H9 (cell line): ENCODE measurements around the gene STIM2. TPM values are rescaled to one million over a fixed set of nuclear protein-coding genes. Genes with fewer than 3 reads are reported as not detected.

ENCODE experiments used
- DNase-seq: peaks from one replicate; pipeline ENCODE4 v3.0.0-alpha.2; 2017
- H2AFZ ChIP-seq: one replicate; pipeline ENCODE4 v1.6.1; 2013; ENCODE audit warnings: mild to moderate bottlenecking, low read length, control low read depth, moderate library complexity
- H2AK5ac ChIP-seq: 2 replicates; pipeline ENCODE4 v1.6.1; 2013; ENCODE audit warnings: low read length, control low read depth, mixed read lengths; ENCODE audit not compliant: insufficient read length
- H2BK120ac ChIP-seq: one replicate; pipeline ENCODE4 v1.6.1; 2013; ENCODE audit warnings: low read depth, mild to moderate bottlenecking, low read length, control low read depth, inconsistent platforms; ENCODE audit not compliant: poor library complexity, severe bottlenecking
- H2BK12ac ChIP-seq: 2 replicates; pipeline ENCODE4 v1.6.1; 2013; ENCODE audit warnings: low read length, control low read depth, mixed read lengths, low read depth; ENCODE audit not compliant: insufficient read length
- H2BK15ac ChIP-seq: 2 replicates; pipeline ENCODE4 v1.6.1; 2013; ENCODE audit warnings: low read depth, low read length, control low read depth
- H2BK20ac ChIP-seq: one replicate; pipeline ENCODE4 v1.6.1; 2013; ENCODE audit warnings: low read depth, mild to moderate bottlenecking, low read length, control low read depth, inconsistent platforms; ENCODE audit not compliant: poor library complexity, severe bottlenecking
- H2BK5ac ChIP-seq: 2 replicates; pipeline ENCODE4 v1.6.1; 2013; ENCODE audit warnings: low read length, control low read depth, mixed read lengths; ENCODE audit not compliant: insufficient read length
- H3K14ac ChIP-seq: 2 replicates; pipeline ENCODE4 v1.6.1; 2013; ENCODE audit warnings: low read length, control low read depth; ENCODE audit not compliant: insufficient read depth
- H3K18ac ChIP-seq: 2 replicates; pipeline ENCODE4 v1.6.1; 2013; ENCODE audit warnings: low read depth, mild to moderate bottlenecking, mixed read lengths, low read length, control low read depth; ENCODE audit not compliant: insufficient read length
- H3K23ac ChIP-seq: 2 replicates; pipeline ENCODE4 v1.6.1; 2013; ENCODE audit warnings: low read length, control low read depth, mixed read lengths, low read depth; ENCODE audit not compliant: insufficient read length
- H3K23me2 ChIP-seq: 2 replicates; pipeline ENCODE4 v1.6.1; 2013; ENCODE audit warnings: low read depth, mild to moderate bottlenecking, mixed read lengths, low read length, control low read depth; ENCODE audit not compliant: insufficient read length, poor library complexity, severe bottlenecking
- H3K27ac ChIP-seq: 2 replicates; pipeline ENCODE4 v1.5.1; 2013; ENCODE audit warnings: low read length, control low read depth, mixed read lengths, low read depth; ENCODE audit not compliant: insufficient read length
- H3K27me3 ChIP-seq: 2 replicates; pipeline ENCODE4 v1.6.1; 2013; ENCODE audit warnings: low read length, control low read depth, inconsistent platforms; ENCODE audit not compliant: insufficient read depth
- H3K4ac ChIP-seq: 2 replicates; pipeline ENCODE4 v1.6.1; 2013; ENCODE audit warnings: low read depth, mild to moderate bottlenecking, control low read depth, inconsistent platforms, low read length, moderate library complexity
- H3K4me1 ChIP-seq: 2 replicates; pipeline ENCODE4 v1.6.1; 2013; ENCODE audit warnings: low read length, control low read depth, inconsistent platforms; ENCODE audit not compliant: insufficient read depth
- H3K4me2 ChIP-seq: 2 replicates; pipeline ENCODE4 v1.6.1; 2013; ENCODE audit warnings: low read length, control low read depth, mixed read lengths; ENCODE audit not compliant: insufficient read length, insufficient read depth
- H3K56ac ChIP-seq: 2 replicates; pipeline ENCODE4 v1.6.1; 2013; ENCODE audit warnings: low read depth, mild to moderate bottlenecking, mixed read lengths, low read length, control low read depth; ENCODE audit not compliant: insufficient read length
- H3K79me1 ChIP-seq: 2 replicates; pipeline ENCODE4 v1.6.1; 2013; ENCODE audit warnings: low read depth, mild to moderate bottlenecking, moderate library complexity, low read length, control low read depth, inconsistent platforms; ENCODE audit not compliant: insufficient read depth, poor library complexity, severe bottlenecking
- H3K79me2 ChIP-seq: 2 replicates; pipeline ENCODE4 v1.6.1; 2013; ENCODE audit warnings: low read length, control low read depth, inconsistent platforms; ENCODE audit not compliant: insufficient read depth
- H3K9ac ChIP-seq: 2 replicates; pipeline ENCODE4 v1.6.1; 2013; ENCODE audit warnings: low read length, control low read depth, mixed read lengths; ENCODE audit not compliant: insufficient read length; ENCODE audit errors: extremely low read depth
- H3K9me3 ChIP-seq: one replicate; pipeline ENCODE4 v1.6.1; 2013; ENCODE audit warnings: low read depth, low read length, inconsistent platforms; ENCODE audit not compliant: control insufficient read depth
- H3T11ph ChIP-seq: one replicate; pipeline ENCODE4 v1.6.1; 2013; ENCODE audit warnings: mild to moderate bottlenecking, low read length, control low read depth, inconsistent platforms
- H4K20me1 ChIP-seq: one replicate; pipeline ENCODE4 v1.6.1; 2013; ENCODE audit not compliant: control insufficient read depth, insufficient read length, insufficient read depth
- H4K5ac ChIP-seq: 2 replicates; pipeline ENCODE4 v1.6.1; 2013; ENCODE audit warnings: low read depth, mild to moderate bottlenecking, mixed read lengths, low read length, control low read depth; ENCODE audit not compliant: insufficient read length
- H4K8ac ChIP-seq: replicated peaks from 2 replicates; pipeline ENCODE4 v1.6.1; 2013; ENCODE audit warnings: low read length, control low read depth, mixed read lengths, low read depth; ENCODE audit not compliant: insufficient read length
- H4K91ac ChIP-seq: 2 replicates; pipeline ENCODE4 v1.6.1; 2013; ENCODE audit warnings: low read depth, mild to moderate bottlenecking, moderate library complexity, mixed read lengths, low read length, control low read depth; ENCODE audit not compliant: insufficient read length
- H3K27ac Mint-ChIP-seq, 3 experiments: 2 replicates in 2 of 3; 3 replicates in 1 of 3; pipeline ENCODE4 v1.8.0; 2020 to 2021; ENCODE audit warnings: mixed read lengths in 3 of 3, mild to moderate bottlenecking in 1 of 3, moderate library complexity in 1 of 3
- H3K27me3 Mint-ChIP-seq: 2 replicates; pipeline ENCODE4 v1.8.0; 2021; ENCODE audit warnings: low read depth, mild to moderate bottlenecking, moderate library complexity, mixed read lengths
- H3K36me3 Mint-ChIP-seq, 3 experiments: 2 replicates in 2 of 3; 3 replicates in 1 of 3; pipeline ENCODE4 v1.8.0; 2020 to 2021; ENCODE audit warnings: low read depth in 3 of 3, mixed read lengths in 3 of 3; ENCODE audit not compliant: insufficient read depth in 1 of 3
- H3K4me1 Mint-ChIP-seq, 2 experiments: 2 replicates each; pipeline ENCODE4 v1.8.0; 2020; ENCODE audit warnings: mixed read lengths in 2 of 2
- H3K4me3 Mint-ChIP-seq, 2 experiments: 2 replicates in 1 of 2; 3 replicates in 1 of 2; pipeline ENCODE4 v1.8.0; 2020 to 2021; ENCODE audit warnings: mild to moderate bottlenecking in 2 of 2, mixed read lengths in 2 of 2, moderate library complexity in 1 of 2
- H3K9me3 Mint-ChIP-seq, 2 experiments: 2 replicates in 1 of 2; 3 replicates in 1 of 2; pipeline ENCODE4 v1.8.0; 2020; ENCODE audit warnings: mild to moderate bottlenecking in 2 of 2, mixed read lengths in 2 of 2, moderate library complexity in 1 of 2
- WGBS: extraction: QIAGEN DNeasy Blood & Tissue Kit; methylation state at CpG from one replicate; pipeline ENCODE4 v1.1.7; 2013; ENCODE audit warnings: missing lambda C conversion rate, low lambda C conversion rate, mixed read lengths; ENCODE audit not compliant: insufficient read length; ENCODE audit errors: extremely low coverage; 5-methylcytosine and 5-hydroxymethylcytosine counted together
- total RNA-seq: library from RNA; stranded (reverse); gene quantifications from 2 replicates; pipeline ENCODE4 v1.2.1, GENCODE V29; 2021
- TF ChIP-seq, protein P1 (sequence below): fragments of 200-600 bp; sonication (generic); conservative IDR thresholded peaks from 3 replicates; pipeline ENCODE4 v1.8.0; 2021; ENCODE audit warnings: antibody characterized with exemption, mild to moderate bottlenecking

STIM2 gene
- total RNA-seq, 1 experiment from 2014 or later: 26.2 TPM

DNA sequence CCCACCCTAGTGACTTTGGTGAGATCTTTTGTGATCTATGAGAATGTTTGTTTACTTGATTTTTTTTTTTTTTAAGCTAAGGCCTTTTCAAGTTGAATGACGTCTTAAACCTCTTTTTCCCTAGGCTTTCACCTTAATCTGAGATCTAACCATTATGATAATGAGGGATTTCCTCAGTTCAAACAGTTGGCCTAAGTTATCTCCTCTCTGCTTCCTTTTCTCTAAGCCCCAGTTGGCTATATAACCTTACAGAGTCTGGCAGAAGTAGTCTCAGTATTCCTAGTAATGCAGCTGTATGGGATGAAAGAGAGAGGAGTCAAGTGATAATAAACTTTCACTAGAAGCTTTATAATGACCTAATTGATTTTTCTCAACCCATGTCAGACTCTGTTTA, 99.0 kb downstream of the STIM2 start:
- Histone ChIP-seq H3K4me2 (no peak overlapping the region), H3K79me1 (no peaks in the 10 kb centered on the region), H3K27me3 (no peaks in the 10 kb centered on the region), H4K5ac (no peak overlapping the region), H2AK5ac (no peak overlapping the region), H3K9ac (no peak overlapping the region), H3K27ac (no peak overlapping the region), H2BK120ac (no peak overlapping the region), H3K23ac (no peak overlapping the region), H3K4ac (no peak overlapping the region), H3K79me2 (no peaks in the 10 kb centered on the region), H2BK12ac (no peak overlapping the region), H3K14ac (no peak overlapping the region), H2BK5ac (no peak overlapping the region), H4K8ac (no peak overlapping the region), H3K4me1 (no peaks in the 10 kb centered on the region), H4K20me1 (no peaks in the 10 kb centered on the region), H2BK15ac (no peak overlapping the region), H2AFZ (no peak overlapping the region), H3K18ac (no peak overlapping the region), H4K91ac (no peak overlapping the region), H2BK20ac (no peak overlapping the region), H3K9me3 (no peaks in the 10 kb centered on the region), H3T11ph (no peak overlapping the region), H3K56ac (no peak overlapping the region), H3K23me2 (no peaks in the 10 kb centered on the region)
- no CpG with 5 or more reads among the region's 1 CpG for WGBS
- no peaks in the 10 kb centered on the region for H3K27me3 Mint-ChIP-seq
- TF ChIP-seq, protein P1, sequence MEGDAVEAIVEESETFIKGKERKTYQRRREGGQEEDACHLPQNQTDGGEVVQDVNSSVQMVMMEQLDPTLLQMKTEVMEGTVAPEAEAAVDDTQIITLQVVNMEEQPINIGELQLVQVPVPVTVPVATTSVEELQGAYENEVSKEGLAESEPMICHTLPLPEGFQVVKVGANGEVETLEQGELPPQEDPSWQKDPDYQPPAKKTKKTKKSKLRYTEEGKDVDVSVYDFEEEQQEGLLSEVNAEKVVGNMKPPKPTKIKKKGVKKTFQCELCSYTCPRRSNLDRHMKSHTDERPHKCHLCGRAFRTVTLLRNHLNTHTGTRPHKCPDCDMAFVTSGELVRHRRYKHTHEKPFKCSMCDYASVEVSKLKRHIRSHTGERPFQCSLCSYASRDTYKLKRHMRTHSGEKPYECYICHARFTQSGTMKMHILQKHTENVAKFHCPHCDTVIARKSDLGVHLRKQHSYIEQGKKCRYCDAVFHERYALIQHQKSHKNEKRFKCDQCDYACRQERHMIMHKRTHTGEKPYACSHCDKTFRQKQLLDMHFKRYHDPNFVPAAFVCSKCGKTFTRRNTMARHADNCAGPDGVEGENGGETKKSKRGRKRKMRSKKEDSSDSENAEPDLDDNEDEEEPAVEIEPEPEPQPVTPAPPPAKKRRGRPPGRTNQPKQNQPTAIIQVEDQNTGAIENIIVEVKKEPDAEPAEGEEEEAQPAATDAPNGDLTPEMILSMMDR: no peak
- peak overlapping the region in 1 of 3 experiments; percentile 9; a peak in 3 of 7 replicates for H3K27ac Mint-ChIP-seq
- no peak overlapping the region for H3K4me3 Mint-ChIP-seq
- no peaks in the 10 kb centered on the region for H3K36me3 Mint-ChIP-seq
- no peaks in the 10 kb centered on the region for H3K9me3 Mint-ChIP-seq
- DNase-seq: no peak
- peaks cover 11 to 16% of the 10 kb centered on the region in 2 experiments for H3K4me1 Mint-ChIP-seq
